K562 (cell line): ENCODE data around the gene SPATA2. TPM values are rescaled to one million over a fixed set of nuclear protein-coding genes. Genes with fewer than 3 reads are reported as not detected.

ENCODE experiments used
- ATAC-seq: fragments of 200-7000 bp; cut with Tn5 transposase; 3 replicates; pipeline ENCODE4 v1.9.1; 2020; ENCODE audit warnings: moderate library complexity
- BruUV-seq: library from RNA; stranded (reverse); fragments of 400-500 nt; replicated peaks from 2 replicates; lab custom pipeline; 2021; lab: Mats Ljungman, UMichigan
- CTCF ChIA-PET: fragments of 300-600 bp; formaldehyde crosslinking; extraction: SDS; loops from one replicate; lab custom pipeline; 2021; ENCODE audit warnings: low intra/inter-chr PET ratio; lab: Yijun Ruan, JAX
- POLR2A ChIA-PET: fragments of 300-600, 350-650 bp; sonication (Branson Sonifier 250); formaldehyde crosslinking; extraction: SDS; loops from one replicate; lab custom pipeline; 2021; ENCODE audit warnings: antibody characterized with exemption, inconsistent platforms; lab: Yijun Ruan, JAX
- DNase-seq, 4 experiments: peaks; one replicate each; pipeline versions ENCODE4 v3.0.0 to v3.0.0-alpha.2; 2011 to 2018; ENCODE audit warnings: low spot score in 3 of 4, mixed read lengths in 3 of 4; ENCODE audit errors: extremely low read depth in 1 of 4
- FAIRE-seq: peaks from 2 replicates; lab custom pipeline; 2011; peaks lifted over from hg19 to GRCh38; lab: Jason Lieb, UNC
- H2AFZ ChIP-seq: 2 replicates; pipeline ENCODE4 v1.6.0; 2011; ENCODE audit warnings: low read depth, low read length, control low read depth, inconsistent platforms
- H3K27ac ChIP-seq: fragments of 200-600 bp; 3 replicates; pipeline ENCODE4 v1.8.0; 2011; ENCODE audit warnings: low read depth, mild to moderate bottlenecking, control low read depth, inconsistent platforms, low read length, moderate library complexity, mixed read lengths; ENCODE audit errors: extremely low read depth
- H3K27me3 ChIP-seq, 2 experiments: fragments of 300-600 bp in 1 of 2; 2 replicates in 1 of 2; 3 replicates in 1 of 2; pipeline versions ENCODE4 v1.6.0 to v1.8.0; 2011; ENCODE audit warnings: inconsistent platforms in 2 of 2, low read length in 2 of 2, mild to moderate bottlenecking in 1 of 2, mixed read lengths in 1 of 2, moderate library complexity in 1 of 2; ENCODE audit not compliant: control insufficient read depth in 2 of 2, insufficient read depth in 2 of 2
- H3K36me3 ChIP-seq: fragments of 300-600 bp; 3 replicates; pipeline ENCODE4 v1.8.0; 2011; ENCODE audit warnings: mild to moderate bottlenecking, low read length, inconsistent platforms; ENCODE audit not compliant: control insufficient read depth, insufficient read depth
- H3K4me1 ChIP-seq, 2 experiments: fragments of 200-600 bp in 1 of 2; replicated peaks in 1 of 2; 2 replicates in 1 of 2; 3 replicates in 1 of 2; pipeline versions ENCODE4 v1.5.1 to v1.8.0; 2011; ENCODE audit warnings: inconsistent platforms in 2 of 2, low read length in 2 of 2, mild to moderate bottlenecking in 1 of 2, mixed read lengths in 1 of 2, moderate library complexity in 1 of 2; ENCODE audit not compliant: control insufficient read depth in 2 of 2, insufficient read depth in 2 of 2
- H3K4me2 ChIP-seq: 2 replicates; pipeline ENCODE4 v1.6.1; 2011; ENCODE audit warnings: low read length, control low read depth, inconsistent platforms, mixed read lengths; ENCODE audit not compliant: insufficient read depth
- H3K4me3 ChIP-seq: fragments of 200-600 bp; sonication (generic), shearing (Covaris generic); 2 replicates; pipeline ENCODE4 v1.5.1; 2016; ENCODE audit warnings: control low read depth, inconsistent platforms
- H3K79me2 ChIP-seq: fragments of 200-600 bp; 3 replicates; pipeline ENCODE4 v1.8.0; 2011; ENCODE audit warnings: low read length, inconsistent platforms; ENCODE audit not compliant: control insufficient read depth, insufficient read depth
- H3K9ac ChIP-seq, 2 experiments: 2 replicates each; pipeline versions ENCODE4 v1.6.0 to v1.6.1; 2011; ENCODE audit warnings: low read depth in 2 of 2, low read length in 2 of 2, control low read depth in 1 of 2, inconsistent platforms in 1 of 2, mild to moderate bottlenecking in 1 of 2, mixed read lengths in 1 of 2; ENCODE audit not compliant: insufficient read depth in 1 of 2
- H3K9me1 ChIP-seq: one replicate; pipeline ENCODE4 v1.6.0; 2011; ENCODE audit warnings: inconsistent platforms, mild to moderate bottlenecking, low read length, moderate library complexity; ENCODE audit not compliant: control insufficient read depth, insufficient read depth
- H3K9me3 ChIP-seq: replicated peaks from 2 replicates; pipeline ENCODE4 v1.5.1; 2011; ENCODE audit warnings: low read depth, low read length, inconsistent platforms; ENCODE audit not compliant: control insufficient read depth, insufficient read depth
- H4K20me1 ChIP-seq: replicated peaks from 2 replicates; pipeline ENCODE4 v1.6.1; 2011; ENCODE audit warnings: low read length, inconsistent platforms, mixed read lengths; ENCODE audit not compliant: control insufficient read depth, insufficient read depth
- ARHGAP35 ChIP-seq: fragments of 450-650 bp; IDR thresholded peaks from 2 replicates; pipeline ENCODE4 v1.6.1; 2018; ENCODE audit not compliant: partially characterized antibody
- DLX4 ChIP-seq: fragments of 250-450 bp; sonication (Bioruptor Pico); IDR thresholded peaks from 2 replicates; pipeline ENCODE4 v1.6.1; 2021; ENCODE audit warnings: mild to moderate bottlenecking
- EP400 ChIP-seq: fragments of 450-650 bp; IDR thresholded peaks from 2 replicates; pipeline ENCODE4 v1.6.1; 2017; ENCODE audit warnings: antibody characterized with exemption, mild to moderate bottlenecking, moderate library complexity
- FOXJ3 ChIP-seq: sonication (generic); formaldehyde crosslinking; IDR thresholded peaks from 2 replicates; pipeline ENCODE4 v1.4.0; 2020; ENCODE audit warnings: mild to moderate bottlenecking, missing genetic modification reagents
- POLR2B ChIP-seq: fragments of 450-650 bp; IDR thresholded peaks from 2 replicates; pipeline ENCODE4 v1.6.1; 2018; ENCODE audit warnings: low read depth; ENCODE audit not compliant: partially characterized antibody
- SIN3B ChIP-seq: fragments of 450-650 bp; IDR thresholded peaks from 2 replicates; pipeline ENCODE4 v1.6.1; 2017; ENCODE audit warnings: low read depth, mild to moderate bottlenecking, moderate library complexity
- SMAD2 ChIP-seq: fragments of 150-350 bp; IDR thresholded peaks from 2 replicates; pipeline ENCODE4 v1.6.1; 2014; ENCODE audit warnings: low read depth, mild to moderate bottlenecking, low read length
- ZEB2 ChIP-seq: fragments of 450-650 bp; IDR thresholded peaks from 2 replicates; pipeline ENCODE4 v1.6.1; 2016
- ZNF124 ChIP-seq: sonication (generic); formaldehyde crosslinking; IDR thresholded peaks from 2 replicates; pipeline ENCODE4 v1.8.1; 2022; ENCODE audit warnings: missing genetic modification reagents
- ZNF274 ChIP-seq: IDR thresholded peaks from 2 replicates; pipeline ENCODE4 v1.6.1; 2011; ENCODE audit warnings: low read depth, mild to moderate bottlenecking, low read length, moderate library complexity, borderline replicate concordance
- WGBS: fragments of 100-300 bp; shearing (Covaris generic); methylation state at CpG from one replicate; pipeline ENCODE4 v1.1.6; 2016; ENCODE audit warnings: low coverage, mixed read lengths; ENCODE audit not compliant: insufficient coverage; ENCODE audit errors: missing lambda C conversion rate; 5-methylcytosine and 5-hydroxymethylcytosine counted together
- in situ Hi-C: fragments of 300-500 bp; cut with MboI; formaldehyde crosslinking; loops from 4 replicates; pipeline ENCODE4 v1.15.0; 2018; ENCODE audit warnings: inconsistent platforms, mixed read lengths
- intact Hi-C: fragments of 100-400 bp; cut with micrococcal nuclease; formaldehyde crosslinking; loops from 2 replicates; pipeline ENCODE4 v1.14.2; 2022
- polyA plus RNA-seq, 8 experiments: library from polyadenylated mRNA; depleted of rRNA in 4 of 8; stranded (reverse) in 5 of 8; unstranded in 3 of 8; fragments of >200 nt; fragmentation: Nextera tagmentation in 2 of 8; fragmentation: Illumina TruSeq in 1 of 8; extraction: Ambion mirVana in 2 of 8; extraction: Trizol in 1 of 8; gene quantifications; 2 replicates each; pipeline versions ENCODE4 v1.2.1 to v1.2.3, GENCODE V29; 2011 to 2014; ENCODE audit warnings: inconsistent platforms in 1 of 8, missing spikeins in 1 of 8
- total RNA-seq, 7 experiments: library from RNA; depleted of rRNA in 6 of 7; stranded (reverse); fragments of >200 nt in 6 of 7; fragmentation: Illumina TruSeq in 2 of 7; extraction: Trizol in 2 of 7; gene quantifications; 2 replicates each; pipeline versions ENCODE4 v1.2.1 to v1.2.3, GENCODE V29; 2011 to 2021; ENCODE audit warnings: low replicate concordance in 1 of 7
- TF ChIP-seq, protein P1 (sequence below): IDR thresholded peaks from 2 replicates; pipeline ENCODE4 v1.6.1; 2011; ENCODE audit warnings: borderline replicate concordance, low read depth, mild to moderate bottlenecking, moderate library complexity, low read length; ENCODE audit not compliant: insufficient read depth, poor library complexity, severe bottlenecking
- TF ChIP-seq, protein P2 (sequence below), 3 experiments: IDR thresholded peaks in 2 of 3; conservative IDR thresholded peaks in 1 of 3; 2 replicates each; pipeline ENCODE4 v1.5.1; 2011 to 2012; ENCODE audit warnings: low read length in 3 of 3, mild to moderate bottlenecking in 3 of 3, control low read depth in 2 of 3, improper control_type of control experiment in 1 of 3, inconsistent platforms in 1 of 3, low read depth in 1 of 3, mixed read lengths in 1 of 3, moderate library complexity in 1 of 3; ENCODE audit not compliant: insufficient read depth in 2 of 3

SPATA2 gene
- total and polyA plus RNA-seq, 9 of the 15 experiments (the other 6 are each of a cell fraction or from before 2014, with no cell fraction given): 0.46 to 8.2 (median 2.7) TPM

DNA sequence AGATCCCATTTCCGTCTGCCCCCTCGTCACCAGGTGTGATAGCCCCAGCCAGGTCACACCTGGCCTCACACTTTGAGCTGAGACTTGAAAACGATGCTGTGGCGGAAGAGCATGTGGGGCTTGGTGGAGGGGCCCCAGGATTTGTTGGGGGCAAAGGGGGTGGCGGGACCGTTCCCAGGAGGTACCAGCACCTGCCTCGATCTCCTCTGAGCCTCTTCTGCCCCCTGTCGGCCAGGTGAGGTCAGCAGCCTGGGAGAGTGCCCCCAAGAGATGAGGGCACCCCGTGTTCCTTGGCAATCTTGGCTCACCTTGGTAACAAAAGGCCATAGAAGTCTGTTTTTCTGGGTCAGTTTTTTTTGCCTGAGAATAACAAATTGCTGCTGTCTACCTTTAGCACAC is 25.4 kb downstream of the SPATA2 start:
- Histone ChIP-seq H3K4me3 (no peak overlapping the region), H3K9me3 (no peaks in the 10 kb centered on the region), H3K79me2 (no peaks in the 10 kb centered on the region), H2AFZ (no peak overlapping the region)
- POLR2A ChIA-PET: interaction anchor here (0.6 kb wide), 1 partner anchor 40 kb away, joined by 3 read pairs; no protein-coding TSS in a partner anchor
- DNase-seq: no peak
- no TSS peak for BruUV-seq
- FAIRE-seq: no peak
- intact Hi-C loops (loop anchor here (2.0 to 5.0 kb wide), 2 partner anchors 39 to 348 kb away; no protein-coding TSS in a partner anchor), in situ Hi-C loops (loop anchor here (25.0 kb wide), 1 partner anchor 553 kb away; no protein-coding TSS in a partner anchor)
- ATAC-seq: no peak
- TF ChIP-seq, protein P1, sequence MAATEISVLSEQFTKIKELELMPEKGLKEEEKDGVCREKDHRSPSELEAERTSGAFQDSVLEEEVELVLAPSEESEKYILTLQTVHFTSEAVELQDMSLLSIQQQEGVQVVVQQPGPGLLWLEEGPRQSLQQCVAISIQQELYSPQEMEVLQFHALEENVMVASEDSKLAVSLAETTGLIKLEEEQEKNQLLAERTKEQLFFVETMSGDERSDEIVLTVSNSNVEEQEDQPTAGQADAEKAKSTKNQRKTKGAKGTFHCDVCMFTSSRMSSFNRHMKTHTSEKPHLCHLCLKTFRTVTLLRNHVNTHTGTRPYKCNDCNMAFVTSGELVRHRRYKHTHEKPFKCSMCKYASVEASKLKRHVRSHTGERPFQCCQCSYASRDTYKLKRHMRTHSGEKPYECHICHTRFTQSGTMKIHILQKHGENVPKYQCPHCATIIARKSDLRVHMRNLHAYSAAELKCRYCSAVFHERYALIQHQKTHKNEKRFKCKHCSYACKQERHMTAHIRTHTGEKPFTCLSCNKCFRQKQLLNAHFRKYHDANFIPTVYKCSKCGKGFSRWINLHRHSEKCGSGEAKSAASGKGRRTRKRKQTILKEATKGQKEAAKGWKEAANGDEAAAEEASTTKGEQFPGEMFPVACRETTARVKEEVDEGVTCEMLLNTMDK: peak; percentile 23
- TF ChIP-seq SMAD2 (no peak), ZNF124 (CRISPR knock-in tag) (no peak), ARHGAP35 (no peak), ZEB2 (peak; percentile 94), EP400 (no peak), POLR2B (no peak), FOXJ3 (no peak), DLX4 (CRISPR knock-in tag) (no peak), SIN3B (no peak), ZNF274 (no peak)
- TF ChIP-seq, protein P2, sequence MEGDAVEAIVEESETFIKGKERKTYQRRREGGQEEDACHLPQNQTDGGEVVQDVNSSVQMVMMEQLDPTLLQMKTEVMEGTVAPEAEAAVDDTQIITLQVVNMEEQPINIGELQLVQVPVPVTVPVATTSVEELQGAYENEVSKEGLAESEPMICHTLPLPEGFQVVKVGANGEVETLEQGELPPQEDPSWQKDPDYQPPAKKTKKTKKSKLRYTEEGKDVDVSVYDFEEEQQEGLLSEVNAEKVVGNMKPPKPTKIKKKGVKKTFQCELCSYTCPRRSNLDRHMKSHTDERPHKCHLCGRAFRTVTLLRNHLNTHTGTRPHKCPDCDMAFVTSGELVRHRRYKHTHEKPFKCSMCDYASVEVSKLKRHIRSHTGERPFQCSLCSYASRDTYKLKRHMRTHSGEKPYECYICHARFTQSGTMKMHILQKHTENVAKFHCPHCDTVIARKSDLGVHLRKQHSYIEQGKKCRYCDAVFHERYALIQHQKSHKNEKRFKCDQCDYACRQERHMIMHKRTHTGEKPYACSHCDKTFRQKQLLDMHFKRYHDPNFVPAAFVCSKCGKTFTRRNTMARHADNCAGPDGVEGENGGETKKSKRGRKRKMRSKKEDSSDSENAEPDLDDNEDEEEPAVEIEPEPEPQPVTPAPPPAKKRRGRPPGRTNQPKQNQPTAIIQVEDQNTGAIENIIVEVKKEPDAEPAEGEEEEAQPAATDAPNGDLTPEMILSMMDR (IDR thresholded peaks at IDR 0.05 in 2 of 3, conservative IDR thresholded peaks at IDR 0.05 in 1 of 3; ENCODE audit: insufficient read depth in 2 of 3, low read depth in 1 of 3, low read length in 3 of 3): peak; percentile 25 to 41 (median 33); a peak in 3 of 6 replicates
- TF ChIP-seq, all 486 proteins: peak for 3
- H3K9ac ChIP-seq: no peak overlapping the region
- H3K9me1 ChIP-seq: peaks cover 4% of the 10 kb centered on the region
- H3K36me3 ChIP-seq: peaks cover 34% of the 10 kb centered on the region; the same call in 1 of the 3 replicates
- no peaks in the 10 kb centered on the region for H3K27me3 ChIP-seq
- CTCF ChIA-PET: interaction anchor here (0.6 to 3.0 kb wide), 6 partner anchors 38 to 556 kb away, joined by 3 to 18 read pairs (median 3); no protein-coding TSS in a partner anchor
- H3K4me2 ChIP-seq: no peak overlapping the region
- H3K27ac ChIP-seq: no peak overlapping the region
- H3K4me1 ChIP-seq: peaks cover 8 to 47% of the 10 kb centered on the region in 2 experiments
- H4K20me1 ChIP-seq: peaks cover 12% of the 10 kb centered on the region; the same call in 1 of the 2 replicates
- 58% methylated on average over 7 of the region's 9 CpGs for WGBS
